ENCODE data around the gene PCSK6.
"Not testable (repeated sequence)": the region's sequence is repeated elsewhere in the genome, so short reads cannot be mapped to it uniquely, and the experiment has no call there.

PCSK6 gene

DNA sequence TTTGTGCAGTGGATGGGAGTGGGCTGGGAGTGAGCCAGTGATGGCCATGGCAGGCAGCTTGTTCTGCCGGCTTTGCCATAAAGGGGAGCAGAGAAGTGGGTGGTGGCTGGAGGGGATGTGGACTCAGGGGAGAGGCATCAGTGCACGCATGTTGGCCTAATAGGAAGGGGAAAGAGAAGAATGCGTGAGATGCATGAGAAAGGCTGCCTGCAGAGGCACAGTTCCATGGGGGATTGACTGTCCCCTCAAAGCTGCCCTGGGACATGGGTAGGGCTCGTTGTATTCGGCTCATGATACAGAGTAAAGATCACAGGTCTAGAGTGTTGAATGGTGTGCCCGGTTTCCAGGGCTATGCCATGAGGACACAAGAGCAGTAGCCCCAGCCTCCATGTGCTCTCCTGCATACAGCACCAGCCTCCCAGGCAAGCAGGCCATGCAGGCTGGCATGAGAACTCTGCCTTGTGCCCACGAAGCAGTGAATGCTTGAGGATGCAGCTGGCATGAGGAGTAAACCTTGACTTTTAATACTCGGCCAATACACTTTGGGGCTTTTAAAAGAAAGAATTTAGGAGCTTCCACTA, 126.4 kb downstream of the PCSK6 start:
- TF ChIP-seq CTCF (IDR thresholded peaks at IDR 0.05; ENCODE audit: low read depth, low read length), result no peak
- no peak overlapping the region for H3K4me3 ChIP-seq (replicated peaks in 1 of 2; ENCODE audit: low read depth in 2 of 2, low read length in 2 of 2)
- no peak for DNase-seq (ENCODE audit: low read depth in 2 of 2)

DNA sequence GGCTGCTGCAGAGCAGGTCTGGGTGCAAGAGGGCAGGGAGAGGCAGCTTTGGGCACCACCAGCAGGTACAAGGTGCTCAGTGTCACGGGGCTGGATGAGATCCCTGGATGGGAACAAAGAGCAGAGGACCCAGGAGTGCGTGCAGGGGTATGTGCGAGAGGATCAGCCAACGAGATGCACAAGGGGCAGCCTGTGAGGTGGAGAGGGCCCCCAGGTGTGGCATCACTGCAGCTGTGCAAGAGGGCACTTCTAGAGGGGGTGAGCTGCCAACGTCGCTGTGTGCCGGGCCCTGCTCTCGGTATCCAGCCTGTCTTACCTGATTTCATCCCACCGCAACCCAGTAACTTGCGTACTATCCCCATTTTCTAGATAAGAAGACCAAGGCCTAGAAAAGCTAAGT, 127.1 kb downstream of the PCSK6 start:
- no peak for TF ChIP-seq CTCF (IDR thresholded peaks at IDR 0.05; ENCODE audit: low read depth, low read length)
- no peak overlapping the region for H3K4me3 ChIP-seq (replicated peaks in 1 of 2; ENCODE audit: low read depth in 2 of 2, low read length in 2 of 2)
- no peak for DNase-seq (ENCODE audit: low read depth in 2 of 2)

DNA sequence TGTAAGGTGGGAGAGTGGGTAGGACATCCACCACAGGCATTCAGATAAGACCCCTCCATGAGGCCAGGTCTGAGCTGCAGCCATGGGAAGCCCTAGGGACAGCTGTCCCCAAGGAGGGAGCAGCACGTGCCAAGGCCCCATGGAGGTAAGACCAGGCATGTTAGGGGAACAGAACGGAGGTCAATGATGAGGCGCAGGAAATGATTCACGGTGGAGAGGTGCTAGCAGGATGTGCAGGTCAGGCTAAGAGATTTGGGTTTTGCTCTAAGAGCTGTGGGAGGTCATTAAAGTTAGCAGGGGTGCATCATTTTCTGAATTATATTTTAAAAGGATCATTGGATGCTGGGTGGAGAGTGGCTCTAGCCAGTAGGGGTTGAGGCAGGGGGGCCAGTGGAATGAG, 128.1 kb downstream of the PCSK6 start:
- no peak overlapping the region for H3K4me3 ChIP-seq (replicated peaks in 1 of 2; ENCODE audit: low read depth in 2 of 2, low read length in 2 of 2)
- no peak for TF ChIP-seq CTCF (IDR thresholded peaks at IDR 0.05; ENCODE audit: low read depth, low read length)
- DNase-seq (ENCODE audit: low read depth in 2 of 2), result no peak

DNA sequence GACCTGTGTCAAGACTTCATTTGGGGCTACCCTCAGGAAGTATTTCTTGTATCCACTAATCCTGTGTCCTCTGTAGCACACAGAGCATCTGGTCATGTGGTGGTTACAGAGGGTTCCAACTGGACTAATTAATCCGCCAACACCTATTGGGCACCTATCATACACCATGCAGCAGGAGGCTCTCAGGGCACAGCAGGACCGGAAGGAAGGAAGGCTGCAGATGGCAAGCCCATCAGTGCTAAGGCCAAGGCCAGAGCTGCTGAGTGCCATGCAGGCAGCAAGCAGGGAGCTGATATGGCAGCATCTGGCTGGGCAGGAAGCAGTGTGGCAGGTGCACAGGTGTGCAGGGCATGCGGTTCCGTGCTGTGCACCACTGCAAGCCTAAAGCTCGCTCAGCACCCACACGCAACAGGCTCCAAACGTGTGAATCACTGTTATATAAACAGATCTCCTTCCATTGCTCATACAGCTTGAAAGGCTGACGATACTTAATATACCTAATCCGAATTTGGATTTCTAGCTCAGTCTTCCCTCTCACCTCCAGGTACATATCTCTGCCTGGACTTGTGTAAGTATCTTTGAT, 130.1 kb downstream of the PCSK6 start:
- DNase-seq (ENCODE audit: low read depth in 2 of 2), result no peak
- no peak for TF ChIP-seq CTCF (IDR thresholded peaks at IDR 0.05; ENCODE audit: low read depth, low read length)
- no peak overlapping the region for H3K4me3 ChIP-seq (replicated peaks in 1 of 2; ENCODE audit: low read depth in 2 of 2, low read length in 2 of 2)

DNA sequence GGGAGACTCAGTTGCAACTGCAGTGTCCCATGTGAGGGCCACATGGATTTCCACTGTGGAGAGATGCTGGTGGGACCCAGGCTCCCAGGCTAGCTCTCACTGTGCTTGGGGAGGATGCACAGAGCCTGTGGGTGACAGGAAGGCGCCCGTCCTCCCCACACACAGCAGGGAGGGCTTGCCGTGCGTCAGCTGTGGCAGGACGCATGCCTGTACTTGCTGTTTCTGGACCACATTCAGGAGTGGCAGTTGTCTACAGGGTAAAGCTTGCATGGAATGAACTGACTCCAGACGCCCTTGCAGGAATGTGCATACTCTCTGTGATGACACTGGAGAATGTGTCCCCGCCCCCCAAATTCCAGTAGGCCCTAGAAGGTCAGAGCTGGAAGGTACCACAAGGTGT, 130.6 kb downstream of the PCSK6 start:
- DNase-seq (ENCODE audit: low read depth in 2 of 2), result no peak
- no peak for TF ChIP-seq CTCF (IDR thresholded peaks at IDR 0.05; ENCODE audit: low read depth, low read length)
- no peak overlapping the region for H3K4me3 ChIP-seq (replicated peaks in 1 of 2; ENCODE audit: low read depth in 2 of 2, low read length in 2 of 2)

- H3K4me3 ChIP-seq (replicated peaks in 1 of 2; ENCODE audit: low read depth in 2 of 2, low read length in 2 of 2), result no peak overlapping the region
- TF ChIP-seq CTCF (IDR thresholded peaks at IDR 0.05; ENCODE audit: low read depth, low read length), result no peak
- no peak for DNase-seq (ENCODE audit: low read depth in 2 of 2)
Measured at GRCh38 chr15:101357885-101358284, 131.6 kb downstream of the PCSK6 start.

DNA sequence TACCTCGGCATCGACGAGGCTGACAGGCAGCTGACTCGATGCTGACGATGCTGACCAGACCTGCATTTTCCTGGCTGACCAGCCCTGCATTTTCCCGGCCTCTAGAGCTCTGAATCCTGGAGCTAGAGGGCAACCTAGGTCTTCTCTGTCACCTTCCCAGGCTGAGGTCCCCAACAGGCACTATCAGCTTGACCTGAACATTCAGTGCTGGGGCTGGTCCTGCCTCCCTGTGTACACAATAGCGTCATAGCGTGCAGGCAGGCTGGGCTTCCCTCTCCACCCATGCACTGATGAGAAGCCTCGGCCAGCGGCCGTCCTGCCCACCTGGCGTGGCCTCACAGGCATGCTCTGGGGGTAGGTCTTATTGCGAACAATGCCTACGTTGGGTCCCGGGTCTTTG, 132.2 kb downstream of the PCSK6 start:
- DNase-seq (ENCODE audit: low read depth in 2 of 2), result no peak
- no peak overlapping the region for H3K4me3 ChIP-seq (replicated peaks in 1 of 2; ENCODE audit: low read depth in 2 of 2, low read length in 2 of 2)
- TF ChIP-seq CTCF (IDR thresholded peaks at IDR 0.05; ENCODE audit: low read depth, low read length), result no peak

GRCh38 chr15:101356512-101357172, 132.9 kb downstream of the PCSK6 start:
- DNase-seq (ENCODE audit: low read depth in 2 of 2); H3K4me3 ChIP-seq (replicated peaks in 1 of 2; ENCODE audit: low read depth in 2 of 2, low read length in 2 of 2): not testable (repeated sequence)

All from cardiac fibroblast (primary cell).